Activated T-cell treated with anti-CD3 and anti-CD28 coated beads, Interleukin-2, amount 50 U/mL, for 24 hours (primary cell): ENCODE results near the gene USP7.
A peak's percentile ranks its signal among the peaks of the same experiment; 100 is the strongest.

ENCODE experiments used
- DNase-seq: peaks from one replicate; pipeline ENCODE4 v3.0.0-alpha.2; 2020
- H3K27ac Mint-ChIP-seq: 2 replicates; pipeline ENCODE4 v1.8.0; 2020; ENCODE audit warnings: mild to moderate bottlenecking, mixed read lengths
- H3K27me3 Mint-ChIP-seq: 2 replicates; pipeline ENCODE4 v1.8.0; 2020; ENCODE audit warnings: mixed read lengths
- H3K36me3 Mint-ChIP-seq: 2 replicates; pipeline ENCODE4 v1.8.0; 2020; ENCODE audit warnings: low read depth, mixed read lengths
- H3K4me1 Mint-ChIP-seq: 2 replicates; pipeline ENCODE4 v1.8.0; 2020; ENCODE audit warnings: low read depth, mixed read lengths
- H3K4me3 Mint-ChIP-seq: 2 replicates; pipeline ENCODE4 v1.8.0; 2020; ENCODE audit warnings: mild to moderate bottlenecking, moderate library complexity, mixed read lengths
- H3K9me3 Mint-ChIP-seq: 2 replicates; pipeline ENCODE4 v1.8.0; 2020; ENCODE audit warnings: mixed read lengths

The USP7 gene

DNA sequence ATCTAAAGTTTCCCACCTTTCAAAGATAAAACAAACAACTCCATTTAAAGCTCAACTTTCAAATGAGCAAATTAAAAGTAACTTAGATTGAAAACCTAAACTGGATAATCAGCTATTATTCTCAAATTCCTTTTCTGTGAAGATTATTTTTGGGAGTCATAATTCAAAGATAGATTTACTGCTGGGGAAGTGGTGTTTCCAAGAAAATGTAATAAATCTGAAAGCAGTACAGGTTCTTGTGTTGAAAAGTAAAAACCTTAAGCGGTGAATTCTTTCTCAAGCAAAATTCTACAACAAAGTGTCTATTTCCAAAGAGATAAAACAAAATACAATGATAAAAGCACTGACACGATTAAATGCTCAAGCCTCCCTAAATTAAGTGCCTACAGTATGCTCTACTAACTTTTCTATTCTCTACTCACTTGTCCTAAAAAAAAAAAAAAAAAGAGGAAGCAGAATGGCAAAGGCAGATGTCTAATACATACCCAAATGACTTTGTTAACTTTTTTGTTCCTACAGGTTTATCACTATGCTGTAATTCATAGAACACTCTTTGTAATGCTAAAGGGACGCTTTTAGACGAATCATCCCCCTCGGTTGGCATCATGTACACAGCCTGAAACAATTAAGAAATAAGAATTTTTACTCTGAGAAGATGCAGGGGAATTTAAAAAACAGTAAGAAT, 47.0 kb downstream of the USP7 start:
- H3K27me3 Mint-ChIP-seq = no peaks in the 10 kb centered on the region
- H3K4me3 Mint-ChIP-seq = no peak overlapping the region
- DNase-seq = no peak
- peaks cover 97% of the 10 kb centered on the region for H3K36me3 Mint-ChIP-seq
- H3K9me3 Mint-ChIP-seq = no peaks in the 10 kb centered on the region
- peak overlapping the region; percentile 72 for H3K27ac Mint-ChIP-seq
- peaks cover 49% of the 10 kb centered on the region for H3K4me1 Mint-ChIP-seq

DNA sequence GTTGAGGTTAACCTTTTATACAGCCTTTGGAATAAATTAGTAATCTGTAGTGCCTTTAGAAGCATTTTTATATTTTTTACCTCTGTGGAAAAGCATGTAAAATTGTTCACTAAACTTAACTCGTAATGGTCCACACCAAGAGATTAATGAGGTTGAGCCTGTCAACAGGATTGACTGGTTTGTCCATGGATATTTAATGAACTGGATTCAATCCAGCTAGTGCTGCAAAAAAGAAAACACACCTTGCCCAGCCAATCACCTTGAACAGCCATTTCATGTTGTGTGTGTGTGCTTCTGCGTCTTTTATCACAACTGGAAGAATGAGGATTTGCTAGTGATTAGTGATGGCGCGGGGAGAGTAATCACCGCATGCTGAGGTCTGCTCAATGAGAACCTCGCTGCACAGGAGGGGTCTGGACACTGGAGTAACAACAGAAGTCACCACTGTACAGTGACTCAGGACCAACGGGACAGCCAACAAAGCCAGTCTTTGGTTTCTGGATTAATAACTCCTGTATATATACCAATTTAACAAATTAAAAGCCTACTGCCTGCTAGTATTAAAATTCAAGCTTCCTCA, 47.9 kb downstream of the USP7 start:
- Mint-ChIP-seq H3K27me3 (no peaks in the 10 kb centered on the region), H3K27ac (peak overlapping the region; percentile 66), H3K4me3 (no peak overlapping the region), H3K4me1 (peaks cover 48% of the 10 kb centered on the region), H3K9me3 (no peaks in the 10 kb centered on the region), H3K36me3 (peaks cover 97% of the 10 kb centered on the region)
- no peak for DNase-seq

DNA sequence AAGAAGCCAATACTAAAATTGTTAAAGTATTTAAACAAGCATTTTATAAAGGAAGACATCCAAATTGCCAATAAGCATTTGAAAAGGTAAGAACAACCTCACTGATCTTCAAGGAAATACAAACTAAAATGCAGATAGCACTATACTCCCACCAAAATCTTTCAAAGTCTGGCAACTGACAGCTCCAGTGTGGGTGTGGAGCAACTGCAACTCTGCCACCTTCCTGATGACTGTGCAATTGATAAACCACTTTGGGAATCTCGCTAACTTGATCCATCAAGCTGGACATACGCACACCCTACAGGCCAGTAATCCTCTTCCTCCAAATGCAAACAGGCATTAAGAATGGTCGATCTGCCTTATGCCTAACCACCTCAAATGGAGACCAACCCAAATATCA, 49.6 kb downstream of the USP7 start:
- Mint-ChIP-seq H3K9me3 (no peaks in the 10 kb centered on the region), H3K27me3 (no peaks in the 10 kb centered on the region), H3K4me3 (no peak overlapping the region), H3K4me1 (peaks cover 39% of the 10 kb centered on the region), H3K36me3 (peaks cover 97% of the 10 kb centered on the region), H3K27ac (peak overlapping the region; percentile 70)
- DNase-seq = no peak

DNA sequence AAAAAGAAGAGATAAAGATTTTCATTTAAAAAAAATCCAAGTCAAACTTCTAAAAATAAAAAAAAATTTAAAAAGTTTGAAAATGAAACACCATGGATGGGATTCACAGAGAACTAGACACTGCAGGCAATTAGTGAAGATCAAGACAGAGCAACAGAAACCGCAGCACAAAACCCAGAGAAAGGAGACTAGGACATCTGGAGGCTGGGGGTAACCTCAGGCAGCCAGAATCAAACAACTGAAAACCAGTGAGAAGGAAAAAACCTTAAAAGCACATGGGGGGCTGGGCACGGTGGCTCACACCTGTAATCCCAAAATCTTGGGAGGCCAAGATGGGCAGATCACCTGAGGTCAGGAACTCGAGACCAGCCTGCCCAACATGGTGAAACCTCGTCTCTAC, 50.9 kb downstream of the USP7 start:
- no peak for DNase-seq
- Mint-ChIP-seq H3K27me3 (no peaks in the 10 kb centered on the region), H3K4me3 (no peak overlapping the region), H3K36me3 (peaks cover 97% of the 10 kb centered on the region), H3K27ac (peak overlapping the region; percentile 70), H3K4me1 (peaks cover 36% of the 10 kb centered on the region), H3K9me3 (no peaks in the 10 kb centered on the region)

DNA sequence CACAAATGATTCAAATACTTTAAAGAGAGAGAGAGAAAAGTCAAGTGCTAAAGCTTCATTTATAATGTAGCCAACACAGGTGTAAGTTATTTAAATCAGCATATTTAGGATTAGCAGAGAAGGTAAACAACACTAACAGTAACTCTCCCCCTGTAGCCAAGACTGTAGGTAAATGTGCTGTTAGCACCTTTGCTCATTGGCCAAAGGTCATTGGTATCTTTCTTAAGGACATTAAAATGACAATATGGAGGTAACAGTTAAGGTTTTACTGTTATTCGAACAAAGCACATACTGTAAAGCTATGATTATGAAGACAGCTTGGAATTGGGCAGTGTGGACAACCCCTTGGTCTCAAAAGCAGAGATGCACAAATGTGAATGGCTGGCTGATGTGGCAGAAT, 52.9 kb downstream of the USP7 start:
- H3K4me3 Mint-ChIP-seq = no peak overlapping the region
- no peak for DNase-seq
- no peaks in the 10 kb centered on the region for H3K27me3 Mint-ChIP-seq
- H3K27ac Mint-ChIP-seq = peak overlapping the region; percentile 78
- H3K4me1 Mint-ChIP-seq = peaks cover 39% of the 10 kb centered on the region
- no peaks in the 10 kb centered on the region for H3K9me3 Mint-ChIP-seq
- H3K36me3 Mint-ChIP-seq = peaks cover 95% of the 10 kb centered on the region

DNA sequence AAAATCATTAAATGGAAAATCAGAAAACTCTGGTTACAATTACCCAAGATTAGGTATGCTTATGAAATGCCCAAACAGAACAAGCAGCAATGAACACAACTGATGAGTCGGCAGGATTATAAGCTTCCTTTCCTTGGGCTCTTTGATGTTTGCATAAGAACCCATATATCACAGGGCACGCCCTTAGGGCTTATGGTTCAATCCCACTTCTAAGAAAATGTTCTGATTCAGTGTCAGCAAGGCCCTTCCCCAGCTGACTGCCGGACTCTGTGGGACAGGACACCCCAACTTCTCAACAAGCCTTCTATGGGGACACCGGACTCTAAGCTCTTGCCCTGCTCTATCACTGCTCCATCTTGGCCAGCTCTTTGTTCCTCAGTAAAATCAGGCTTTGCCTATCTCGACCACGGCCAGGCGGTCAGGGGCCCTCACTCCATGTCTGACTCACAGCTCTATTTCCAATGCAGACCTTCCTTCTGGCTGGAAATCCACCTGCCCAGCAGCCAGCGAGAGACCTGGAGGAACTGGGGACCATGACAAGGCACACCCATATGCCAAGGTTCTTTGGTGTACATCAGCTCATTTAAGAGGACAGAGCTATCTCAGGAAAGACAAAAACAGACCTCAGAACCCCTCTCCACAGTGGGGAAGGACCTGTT, 54.8 kb downstream of the USP7 start:
- H3K27ac Mint-ChIP-seq = peak overlapping the region; percentile 87
- DNase-seq = no peak
- no peaks in the 10 kb centered on the region for H3K27me3 Mint-ChIP-seq
- peaks cover 94% of the 10 kb centered on the region for H3K36me3 Mint-ChIP-seq
- peaks cover 34% of the 10 kb centered on the region for H3K4me1 Mint-ChIP-seq
- H3K4me3 Mint-ChIP-seq = no peak overlapping the region
- H3K9me3 Mint-ChIP-seq = no peaks in the 10 kb centered on the region

DNA sequence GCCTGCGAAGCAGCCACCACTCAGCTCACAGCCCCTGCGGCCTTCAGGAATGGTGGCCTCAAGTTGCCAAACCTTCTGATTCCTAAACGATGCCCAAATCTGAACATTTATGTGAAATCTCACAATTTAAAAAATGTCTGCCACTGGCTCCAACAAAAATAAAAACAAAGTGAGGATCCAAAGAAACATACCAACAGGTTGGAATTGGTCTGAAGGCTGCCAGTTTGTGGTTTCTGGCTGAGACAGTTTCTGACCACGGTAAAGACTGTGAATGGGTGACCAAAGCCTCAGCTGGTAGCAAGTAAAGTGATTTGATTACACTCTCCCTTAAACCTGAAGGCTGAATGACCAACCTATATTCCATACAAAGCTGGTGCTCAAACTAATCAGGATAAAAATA, 56.6 kb downstream of the USP7 start:
- no peaks in the 10 kb centered on the region for H3K9me3 Mint-ChIP-seq
- peaks cover 95% of the 10 kb centered on the region for H3K36me3 Mint-ChIP-seq
- peaks cover 28% of the 10 kb centered on the region for H3K4me1 Mint-ChIP-seq
- no peak for DNase-seq
- H3K4me3 Mint-ChIP-seq = no peak overlapping the region
- H3K27ac Mint-ChIP-seq = peak overlapping the region; percentile 87
- H3K27me3 Mint-ChIP-seq = no peaks in the 10 kb centered on the region

DNA sequence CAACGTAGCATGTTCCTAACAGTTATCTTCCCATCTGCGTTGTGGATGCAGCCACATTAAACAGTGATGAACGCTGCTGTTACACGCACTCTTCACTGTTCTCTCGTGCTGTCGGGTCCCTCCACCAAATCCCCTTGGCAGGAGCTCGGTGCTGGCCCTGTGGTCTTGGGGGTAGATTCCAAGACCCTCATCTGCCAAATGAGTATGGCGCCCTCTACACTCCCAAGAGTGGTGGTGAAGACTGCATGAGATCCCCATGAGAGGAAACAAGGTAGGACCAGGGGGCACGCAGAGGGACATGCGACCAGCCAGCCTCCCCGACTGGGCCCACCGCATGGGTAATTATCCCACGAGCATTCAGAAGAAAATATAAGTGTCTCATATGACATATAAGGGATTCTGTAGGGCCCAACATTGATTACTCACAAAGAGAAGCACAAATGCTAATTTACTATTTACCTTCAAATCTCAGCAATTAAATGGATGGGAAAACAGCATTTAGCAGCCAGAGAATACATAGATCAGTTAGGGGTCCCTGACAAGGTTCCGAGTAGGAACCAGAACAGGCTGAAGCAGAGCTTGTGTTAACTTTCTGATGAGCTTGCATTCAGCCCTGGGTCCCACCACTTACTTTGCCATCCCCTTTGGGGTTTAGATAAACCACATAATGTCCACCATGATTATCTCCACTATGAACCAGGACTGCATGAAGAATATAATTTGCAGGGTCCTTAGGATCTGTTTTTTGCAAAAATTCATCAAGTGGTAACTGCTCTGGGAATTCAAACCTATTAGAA, 57.7 kb downstream of the USP7 start:
- H3K27me3 Mint-ChIP-seq = no peaks in the 10 kb centered on the region
- no peak overlapping the region for H3K4me3 Mint-ChIP-seq
- peaks cover 95% of the 10 kb centered on the region for H3K36me3 Mint-ChIP-seq
- H3K27ac Mint-ChIP-seq = peak overlapping the region; percentile 68
- no peaks in the 10 kb centered on the region for H3K9me3 Mint-ChIP-seq
- no peak for DNase-seq
- peaks cover 21% of the 10 kb centered on the region for H3K4me1 Mint-ChIP-seq

DNA sequence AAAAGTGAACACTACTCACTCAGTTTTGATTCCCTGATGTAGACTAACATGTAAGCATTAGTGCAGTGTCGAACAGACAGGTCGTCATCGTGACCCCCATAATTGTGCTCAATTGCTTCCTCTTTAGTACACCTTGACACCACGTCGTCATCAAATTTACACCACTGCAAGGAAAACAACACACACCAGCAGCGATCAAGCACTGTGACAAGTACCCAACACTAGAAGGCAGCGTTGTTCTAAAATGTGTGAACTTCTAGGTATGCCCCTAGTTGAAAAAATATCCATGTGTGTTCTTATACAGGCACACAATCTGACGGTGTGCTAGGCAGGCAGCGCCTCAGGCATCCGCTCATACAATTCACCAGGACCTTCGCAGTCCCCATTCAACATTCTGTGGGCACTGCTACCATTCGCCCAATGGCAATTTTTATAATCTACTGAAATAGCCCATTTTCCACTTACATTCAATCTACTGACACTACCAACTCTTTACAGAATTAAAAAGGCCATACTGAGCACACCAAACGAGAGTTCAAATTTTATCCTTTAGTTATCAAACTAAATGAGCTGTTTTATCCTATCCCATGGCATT, 58.4 kb downstream of the USP7 start:
- peaks cover 14% of the 10 kb centered on the region for H3K4me1 Mint-ChIP-seq
- no peaks in the 10 kb centered on the region for H3K9me3 Mint-ChIP-seq
- no peak overlapping the region for H3K4me3 Mint-ChIP-seq
- peaks cover 95% of the 10 kb centered on the region for H3K36me3 Mint-ChIP-seq
- no peaks in the 10 kb centered on the region for H3K27me3 Mint-ChIP-seq
- no peak for DNase-seq
- peak overlapping the region; percentile 68 for H3K27ac Mint-ChIP-seq

DNA sequence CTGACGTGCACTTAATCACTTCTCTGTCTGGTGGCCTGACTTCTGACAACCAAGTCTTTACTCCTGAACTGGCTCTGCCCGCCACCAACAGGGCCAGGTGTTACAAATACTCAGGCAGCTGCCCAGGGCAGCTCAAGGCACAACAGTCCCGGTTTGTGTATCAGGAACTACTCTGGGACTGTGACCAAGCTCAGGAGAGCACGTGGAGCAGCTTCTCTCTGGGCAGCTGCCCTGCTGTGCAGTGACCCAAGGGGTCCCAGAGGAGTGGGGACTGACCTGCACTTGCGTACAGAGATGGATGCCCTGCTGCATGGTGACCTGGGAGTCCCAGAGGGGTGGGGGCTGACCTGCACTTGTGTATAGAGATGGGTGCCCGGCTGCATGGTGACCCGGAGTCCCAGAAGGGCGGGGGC, 59.7 kb downstream of the USP7 start:
- H3K4me3 Mint-ChIP-seq = no peak overlapping the region
- no peaks in the 10 kb centered on the region for H3K27me3 Mint-ChIP-seq
- peaks cover 96% of the 10 kb centered on the region for H3K36me3 Mint-ChIP-seq
- H3K4me1 Mint-ChIP-seq = peaks cover 10% of the 10 kb centered on the region
- H3K9me3 Mint-ChIP-seq = no peaks in the 10 kb centered on the region
- peak overlapping the region; percentile 50 for H3K27ac Mint-ChIP-seq
- DNase-seq = no peak

DNA sequence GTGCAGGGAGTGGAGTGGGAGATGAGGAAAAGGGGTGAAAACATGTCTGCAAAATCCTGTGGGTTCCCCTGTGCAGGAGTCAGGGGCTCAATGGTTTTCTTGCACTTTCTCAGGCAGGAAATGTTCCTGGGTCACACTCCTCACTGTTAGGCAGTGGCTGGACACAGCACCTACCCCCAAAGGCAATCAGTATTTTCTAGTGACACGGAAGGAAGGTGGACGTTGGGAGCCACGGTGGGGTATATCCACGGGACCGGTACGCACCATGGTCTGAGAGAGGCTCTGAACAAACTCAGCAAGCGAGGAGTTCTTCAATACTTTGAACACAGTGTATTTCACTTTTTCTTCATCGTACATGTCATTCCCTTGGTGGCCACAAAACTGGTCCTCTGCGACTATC, 60.7 kb downstream of the USP7 start:
- Mint-ChIP-seq H3K27ac (peak overlapping the region; percentile 64), H3K27me3 (no peaks in the 10 kb centered on the region), H3K9me3 (no peaks in the 10 kb centered on the region), H3K4me3 (no peak overlapping the region), H3K36me3 (peaks cover 96% of the 10 kb centered on the region), H3K4me1 (peaks cover 9% of the 10 kb centered on the region)
- no peak for DNase-seq

DNA sequence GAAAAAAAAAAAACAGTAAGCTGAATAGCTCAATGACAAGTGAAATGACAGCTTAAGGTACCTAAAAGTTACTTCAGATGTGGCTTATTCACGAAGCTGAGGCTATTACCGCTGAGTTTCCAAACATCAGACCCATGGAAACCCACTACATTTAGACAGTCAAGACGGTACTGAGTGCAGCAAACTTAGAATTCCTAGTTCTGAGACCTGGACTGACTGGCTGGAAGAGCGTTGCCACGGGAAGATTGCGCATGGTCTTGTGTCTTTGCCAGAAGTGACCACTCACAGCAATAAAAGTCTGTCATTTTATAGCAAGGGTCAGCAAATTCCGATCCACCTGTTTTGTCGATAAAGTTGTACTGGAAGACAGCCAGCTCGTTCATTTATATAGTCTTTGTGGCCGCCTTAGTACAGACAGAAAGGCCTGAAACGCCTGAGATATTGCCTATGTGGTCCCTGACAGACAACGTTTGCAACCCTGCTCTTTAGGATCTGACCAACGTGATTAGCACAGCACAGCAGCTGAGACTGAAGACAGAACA, 62.3 kb downstream of the USP7 start:
- H3K36me3 Mint-ChIP-seq = peaks cover 96% of the 10 kb centered on the region
- H3K27ac Mint-ChIP-seq = no peak overlapping the region
- no peaks in the 10 kb centered on the region for H3K9me3 Mint-ChIP-seq
- DNase-seq = peak; percentile 16
- no peak overlapping the region for H3K4me3 Mint-ChIP-seq
- H3K27me3 Mint-ChIP-seq = no peaks in the 10 kb centered on the region
- peaks cover 1% of the 10 kb centered on the region for H3K4me1 Mint-ChIP-seq

DNA sequence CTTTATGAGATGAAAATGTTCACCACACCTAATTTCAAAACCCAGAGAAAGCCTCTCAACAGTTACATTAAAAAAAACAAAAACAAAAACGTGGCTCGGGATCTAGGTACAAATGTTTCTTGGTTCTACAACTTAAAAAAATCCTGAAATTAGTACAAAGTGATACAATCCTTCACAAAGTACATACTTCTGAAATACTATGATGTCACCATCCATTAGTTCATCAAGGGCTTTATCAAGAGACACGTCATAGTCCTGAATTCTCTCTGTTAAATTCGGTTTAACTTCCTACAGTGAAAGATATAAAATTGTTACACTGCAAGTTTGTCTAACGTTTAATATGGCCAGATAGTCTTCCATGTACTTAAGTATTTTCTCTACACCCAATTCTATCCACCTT, 63.4 kb downstream of the USP7 start:
- Mint-ChIP-seq H3K4me3 (no peak overlapping the region), H3K9me3 (no peaks in the 10 kb centered on the region), H3K27ac (peak overlapping the region; percentile 61), H3K36me3 (peaks cover 92% of the 10 kb centered on the region), H3K27me3 (no peaks in the 10 kb centered on the region), H3K4me1 (no peaks in the 10 kb centered on the region)
- DNase-seq = no peak

DNA sequence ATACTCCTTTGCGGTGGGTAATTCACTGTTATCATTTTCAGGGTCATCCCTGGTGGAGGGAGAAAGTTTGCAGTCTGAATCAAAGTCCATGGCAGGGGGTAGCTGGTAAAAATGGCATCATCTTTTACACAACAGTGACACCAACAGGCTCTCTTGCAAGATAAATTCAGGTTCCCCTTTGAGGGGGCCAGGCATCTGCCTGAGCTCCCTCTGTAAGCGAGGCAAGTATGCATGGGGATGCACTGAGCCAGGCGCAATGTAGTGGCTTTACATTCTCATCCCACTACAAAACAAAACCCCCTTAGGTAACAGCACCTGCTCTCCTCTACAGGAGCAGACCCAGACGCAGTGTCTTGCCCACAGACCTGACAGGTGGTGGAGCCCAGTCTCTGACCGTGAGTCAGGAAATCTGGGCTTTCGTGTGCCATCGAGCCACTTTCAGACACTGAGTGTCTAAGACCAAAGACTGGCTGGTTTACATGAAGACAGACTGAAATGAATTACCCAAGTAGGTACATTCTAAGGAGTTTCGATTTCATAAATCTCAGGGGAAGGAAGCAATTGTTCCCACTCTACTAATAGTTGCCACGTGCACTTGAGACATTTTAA, 63.9 kb downstream of the USP7 start:
- DNase-seq = peak; percentile 11
- Mint-ChIP-seq H3K36me3 (peaks cover 92% of the 10 kb centered on the region), H3K27ac (peak overlapping the region; percentile 61), H3K9me3 (no peaks in the 10 kb centered on the region), H3K4me1 (no peaks in the 10 kb centered on the region), H3K4me3 (no peak overlapping the region), H3K27me3 (no peaks in the 10 kb centered on the region)
